ENCODE results near the gene RBM47.

GRCh38 chr4:40418430-40419230 lies 211.0 kb downstream of the RBM47 start:
- TF ChIP-seq USF1 (IDR thresholded peaks at IDR 0.05; ENCODE audit: borderline replicate concordance, extremely low read length, insufficient read depth, low read depth, low read length) (no peak), TCF3 (IDR thresholded peaks at IDR 0.05; ENCODE audit: borderline replicate concordance, insufficient read depth, low read depth, low read length) (no peak), ZNF274 (IDR thresholded peaks at IDR 0.05; ENCODE audit: insufficient read depth, insufficient read length) (no peak), RBBP5 (conservative IDR thresholded peaks at IDR 0.05) (no peak), CBX5 (IDR thresholded peaks at IDR 0.05; ENCODE audit: low read depth) (no peak), NFXL1 (IDR thresholded peaks at IDR 0.05; ENCODE audit: borderline replicate concordance) (no peak)
- TF ChIP-seq, protein P1, sequence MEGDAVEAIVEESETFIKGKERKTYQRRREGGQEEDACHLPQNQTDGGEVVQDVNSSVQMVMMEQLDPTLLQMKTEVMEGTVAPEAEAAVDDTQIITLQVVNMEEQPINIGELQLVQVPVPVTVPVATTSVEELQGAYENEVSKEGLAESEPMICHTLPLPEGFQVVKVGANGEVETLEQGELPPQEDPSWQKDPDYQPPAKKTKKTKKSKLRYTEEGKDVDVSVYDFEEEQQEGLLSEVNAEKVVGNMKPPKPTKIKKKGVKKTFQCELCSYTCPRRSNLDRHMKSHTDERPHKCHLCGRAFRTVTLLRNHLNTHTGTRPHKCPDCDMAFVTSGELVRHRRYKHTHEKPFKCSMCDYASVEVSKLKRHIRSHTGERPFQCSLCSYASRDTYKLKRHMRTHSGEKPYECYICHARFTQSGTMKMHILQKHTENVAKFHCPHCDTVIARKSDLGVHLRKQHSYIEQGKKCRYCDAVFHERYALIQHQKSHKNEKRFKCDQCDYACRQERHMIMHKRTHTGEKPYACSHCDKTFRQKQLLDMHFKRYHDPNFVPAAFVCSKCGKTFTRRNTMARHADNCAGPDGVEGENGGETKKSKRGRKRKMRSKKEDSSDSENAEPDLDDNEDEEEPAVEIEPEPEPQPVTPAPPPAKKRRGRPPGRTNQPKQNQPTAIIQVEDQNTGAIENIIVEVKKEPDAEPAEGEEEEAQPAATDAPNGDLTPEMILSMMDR (IDR thresholded peaks at IDR 0.05 in 2 of 3, conservative IDR thresholded peaks at IDR 0.05 in 1 of 3; ENCODE audit: control insufficient read depth in 2 of 3, extremely low read depth in 1 of 3, insufficient read depth in 1 of 3, low read depth in 3 of 3, low read length in 3 of 3), result no peak

Measured in GM12878 (cell line).